ENCODE measurements around the gene MAPK14. TPM values are rescaled to one million over a fixed set of nuclear protein-coding genes. Genes with fewer than 3 reads are reported as not detected.

The MAPK14 gene
- total RNA-seq, 1 donor from 2014 or later: 27.3 TPM

DNA sequence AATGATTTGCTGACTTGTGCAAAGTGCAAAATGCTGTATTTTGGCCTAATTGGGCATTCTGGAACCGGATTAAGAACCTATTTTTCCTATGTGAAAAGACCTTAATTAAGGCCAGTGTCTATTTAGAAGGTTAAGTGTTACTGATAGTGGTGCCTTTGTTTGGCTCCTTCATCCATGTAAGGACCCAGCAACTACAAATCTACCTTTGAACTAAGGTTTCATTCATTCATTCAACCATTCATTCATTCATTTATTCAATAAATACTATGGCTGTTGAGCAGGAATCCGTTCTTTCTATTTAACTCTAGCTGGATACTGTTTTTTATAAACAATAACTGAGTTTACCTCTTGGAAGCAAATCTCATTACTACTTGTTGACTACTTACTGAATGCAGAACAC lies 33.6 kb downstream of the MAPK14 start:
- TF ChIP-seq, protein P1, sequence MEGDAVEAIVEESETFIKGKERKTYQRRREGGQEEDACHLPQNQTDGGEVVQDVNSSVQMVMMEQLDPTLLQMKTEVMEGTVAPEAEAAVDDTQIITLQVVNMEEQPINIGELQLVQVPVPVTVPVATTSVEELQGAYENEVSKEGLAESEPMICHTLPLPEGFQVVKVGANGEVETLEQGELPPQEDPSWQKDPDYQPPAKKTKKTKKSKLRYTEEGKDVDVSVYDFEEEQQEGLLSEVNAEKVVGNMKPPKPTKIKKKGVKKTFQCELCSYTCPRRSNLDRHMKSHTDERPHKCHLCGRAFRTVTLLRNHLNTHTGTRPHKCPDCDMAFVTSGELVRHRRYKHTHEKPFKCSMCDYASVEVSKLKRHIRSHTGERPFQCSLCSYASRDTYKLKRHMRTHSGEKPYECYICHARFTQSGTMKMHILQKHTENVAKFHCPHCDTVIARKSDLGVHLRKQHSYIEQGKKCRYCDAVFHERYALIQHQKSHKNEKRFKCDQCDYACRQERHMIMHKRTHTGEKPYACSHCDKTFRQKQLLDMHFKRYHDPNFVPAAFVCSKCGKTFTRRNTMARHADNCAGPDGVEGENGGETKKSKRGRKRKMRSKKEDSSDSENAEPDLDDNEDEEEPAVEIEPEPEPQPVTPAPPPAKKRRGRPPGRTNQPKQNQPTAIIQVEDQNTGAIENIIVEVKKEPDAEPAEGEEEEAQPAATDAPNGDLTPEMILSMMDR (conservative IDR thresholded peaks at IDR 0.05; ENCODE audit: low read depth, low read length): no peak
- no peak overlapping the region for H3K4me3 ChIP-seq (ENCODE audit: low read depth, low read length)
- DNase-seq (ENCODE audit: low read depth): no peak

DNA sequence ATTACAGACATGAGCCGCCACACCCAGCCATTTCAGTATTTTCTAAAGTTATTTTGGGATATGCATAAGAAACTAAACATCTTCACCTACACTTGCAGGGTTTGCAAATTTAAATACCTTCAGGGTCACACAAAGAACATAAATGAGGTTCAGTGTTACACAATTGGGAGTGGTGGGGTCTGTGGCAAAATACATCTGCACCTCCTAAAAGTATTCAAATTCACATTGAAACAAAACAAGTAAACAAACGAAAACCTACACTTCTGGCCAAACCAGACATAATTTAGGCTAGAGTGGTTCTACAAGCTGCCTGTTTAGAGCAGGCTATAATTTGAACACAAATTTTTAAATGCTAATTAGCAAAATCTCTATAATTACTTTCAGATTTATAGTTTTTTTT lies 34.6 kb downstream of the MAPK14 start:
- no peak for DNase-seq (ENCODE audit: low read depth)

DNA sequence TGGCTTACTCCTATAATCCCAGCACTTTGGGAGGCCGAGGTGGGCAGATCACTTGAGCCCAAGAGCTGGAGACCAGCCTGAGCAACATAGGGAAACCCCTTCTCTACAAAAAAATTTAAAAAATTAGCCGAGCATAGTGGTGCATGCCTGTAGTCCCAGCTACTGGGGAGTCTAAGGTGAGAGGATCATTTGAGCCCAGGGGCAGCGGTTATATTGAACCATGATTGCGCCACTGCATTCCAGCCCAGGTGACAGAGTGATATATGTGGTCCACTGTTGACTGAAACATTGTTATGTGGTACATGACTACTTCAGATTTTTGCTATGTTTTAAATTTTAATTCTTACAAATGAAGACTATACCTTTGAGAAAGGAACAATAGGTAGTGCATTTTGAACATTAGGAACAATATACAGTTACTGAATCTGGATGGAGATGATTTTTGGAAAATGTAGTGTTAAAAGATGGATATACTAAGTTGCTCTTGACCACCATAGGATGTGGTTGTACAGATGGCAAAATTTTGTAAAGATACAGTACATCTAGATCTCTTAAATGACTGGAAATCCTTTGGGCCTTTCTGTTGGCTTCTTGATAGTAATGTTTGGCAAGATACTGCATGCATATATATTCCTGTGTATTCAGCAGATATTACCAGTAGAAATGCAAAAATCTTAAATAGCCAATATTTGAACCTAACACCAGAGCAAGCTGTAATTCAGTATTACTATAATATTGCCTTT lies 35.9 kb downstream of the MAPK14 start:
- TF ChIP-seq, protein P1 (conservative IDR thresholded peaks at IDR 0.05; ENCODE audit: low read depth, low read length): no peak
- no peak overlapping the region for H3K4me3 ChIP-seq (ENCODE audit: low read depth, low read length)
- DNase-seq (ENCODE audit: low read depth): no peak

More for the DNA sequence above, 34.6 kb downstream of the MAPK14 start:
- no peak overlapping the region for H3K4me3 ChIP-seq (ENCODE audit: low read depth, low read length)
- TF ChIP-seq, protein P1 (conservative IDR thresholded peaks at IDR 0.05; ENCODE audit: low read depth, low read length): no peak

DNA sequence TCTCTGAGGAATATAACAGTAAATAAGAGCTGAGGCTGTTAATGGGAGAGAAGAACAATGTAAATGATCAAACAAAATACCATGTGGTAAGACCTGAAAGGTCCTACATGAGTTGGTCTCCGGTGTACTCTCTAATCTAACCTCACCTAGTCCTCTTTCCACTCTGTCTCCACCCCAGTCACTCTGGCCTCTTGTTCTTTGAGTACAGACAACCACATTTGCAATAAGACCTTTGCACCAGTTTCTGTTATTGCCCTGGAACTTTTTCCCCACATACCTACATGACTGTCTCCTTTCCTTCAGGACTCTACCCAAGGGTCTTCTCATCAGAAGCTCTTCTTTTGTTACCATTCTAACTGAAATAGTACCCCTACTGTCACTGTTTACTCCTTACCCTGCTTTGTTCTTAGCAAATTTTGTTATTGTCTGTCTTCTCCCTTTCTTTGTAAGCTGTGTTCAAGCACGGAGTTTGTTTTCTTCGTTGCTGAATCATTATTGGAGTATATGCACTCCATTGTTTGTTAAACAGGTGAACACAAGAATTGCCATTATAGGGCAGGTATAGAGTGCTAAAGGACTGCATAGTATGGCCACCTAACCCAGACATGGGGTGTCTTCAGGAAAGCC lies 37.3 kb downstream of the MAPK14 start:
- DNase-seq (ENCODE audit: low read depth): no peak
- H3K4me3 ChIP-seq (ENCODE audit: low read depth, low read length): no peak overlapping the region
- TF ChIP-seq, protein P1 (conservative IDR thresholded peaks at IDR 0.05; ENCODE audit: low read depth, low read length): no peak

DNA sequence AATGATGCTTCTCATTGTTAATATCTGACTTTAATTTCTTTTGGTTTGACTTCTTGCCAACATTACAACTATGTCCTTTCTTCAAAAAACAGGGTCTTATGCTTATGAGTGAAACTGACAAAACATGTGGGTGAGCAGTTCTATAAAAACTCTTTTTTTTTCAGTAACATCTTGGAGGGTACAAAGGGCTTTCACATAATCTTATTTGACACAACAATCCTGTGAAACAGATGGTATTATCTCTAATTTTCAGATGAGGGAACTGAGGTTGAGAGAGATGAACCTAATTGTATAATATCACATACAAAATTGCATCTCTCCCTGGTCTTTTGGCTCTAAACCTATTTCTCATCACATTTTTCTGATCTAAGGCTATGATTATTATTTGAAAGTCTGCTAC lies 38.3 kb downstream of the MAPK14 start:
- TF ChIP-seq, protein P1 (conservative IDR thresholded peaks at IDR 0.05; ENCODE audit: low read depth, low read length): no peak
- DNase-seq (ENCODE audit: low read depth): no peak
- no peak overlapping the region for H3K4me3 ChIP-seq (ENCODE audit: low read depth, low read length)

DNA sequence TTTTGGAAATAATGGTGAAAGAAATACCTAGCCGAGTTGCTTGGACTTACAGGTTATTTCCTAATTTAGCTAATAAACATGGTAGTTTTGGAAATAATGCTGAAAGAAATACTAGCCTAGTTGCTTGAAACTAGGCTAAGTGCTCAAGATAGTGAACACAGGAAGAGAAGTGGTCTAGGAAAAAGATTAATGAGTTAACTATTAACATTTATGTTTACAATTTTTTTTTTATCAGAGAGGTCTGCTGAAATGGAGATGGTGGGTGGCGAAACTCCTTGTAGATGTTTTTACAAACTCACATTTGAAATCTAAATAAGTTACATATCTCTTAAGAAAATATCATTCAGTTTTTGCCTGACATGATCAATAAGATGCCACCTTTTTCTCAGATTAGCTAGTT lies 39.2 kb downstream of the MAPK14 start:
- DNase-seq (ENCODE audit: low read depth): no peak
- TF ChIP-seq, protein P1 (conservative IDR thresholded peaks at IDR 0.05; ENCODE audit: low read depth, low read length): no peak
- H3K4me3 ChIP-seq (ENCODE audit: low read depth, low read length): no peak overlapping the region
